ENCODE measurements around the gene DLX4. TPM values are rescaled to one million over a fixed set of nuclear protein-coding genes. Genes with fewer than 3 reads are reported as not detected.

The DLX4 gene
- total and polyA plus RNA-seq, 8 donors = 0.76 to 2.6 (median 1.5) TPM

- peaks cover 6 to 40% of the 10 kb centered on the region in 2 donors for H3K4me1 ChIP-seq
- H3K27ac ChIP-seq = no peak overlapping the region
- H3K9me3 ChIP-seq = no peaks in the 10 kb centered on the region
- ATAC-seq = no peak
- DNase-seq = peak in 1 of 4 donors; percentile 44
- no peak for TF ChIP-seq CTCF (IDR thresholded peaks at IDR 0.05)
- no peaks in the 10 kb centered on the region for H3K36me3 ChIP-seq
- intact Hi-C loops (cut with DNase I) = no loop called here
- H3K27me3 ChIP-seq = peaks cover 81 to 96% of the 10 kb centered on the region in 2 donors
- no peak overlapping the region for H3K4me3 ChIP-seq
Measured at GRCh38 chr17:49964769-49965523, 4.0 kb upstream of the DLX4 start.

GRCh38 chr17:49965524-49965909 is 3.5 kb upstream of the DLX4 start:
- DNase-seq (peak in 1 of 4 donors; percentile 54), ATAC-seq (no peak)
- intact Hi-C loops (cut with DNase I) = no loop called here
- Histone ChIP-seq H3K4me3 (no peak overlapping the region), H3K4me1 (peaks cover 6 to 40% of the 10 kb centered on the region in 2 donors), H3K27me3 (peaks cover 87 to 100% of the 10 kb centered on the region in 2 donors), H3K36me3 (no peaks in the 10 kb centered on the region), H3K27ac (no peak overlapping the region), H3K9me3 (no peaks in the 10 kb centered on the region)
- no peak for TF ChIP-seq CTCF (IDR thresholded peaks at IDR 0.05)

- TF ChIP-seq CTCF (IDR thresholded peaks at IDR 0.05) = no peak
- intact Hi-C loops (cut with DNase I) = no loop called here
- ATAC-seq = no peak
Measured at GRCh38 chr17:49966767-49967166, 2.2 kb upstream of the DLX4 start.

GRCh38 chr17:49967205-49967604 is 1.8 kb upstream of the DLX4 start:
- intact Hi-C loops (cut with DNase I) = no loop called here
- H3K4me1 ChIP-seq = peaks cover 15 to 48% of the 10 kb centered on the region in 2 donors

More at GRCh38 chr17:49966767-49967166, 2.2 kb upstream of the DLX4 start:
- H3K4me3 ChIP-seq = no peak overlapping the region
- no peaks in the 10 kb centered on the region for H3K9me3 ChIP-seq
- peaks cover 96 to 100% of the 10 kb centered on the region in 2 donors for H3K27me3 ChIP-seq
- DNase-seq = peak in 1 of 4 donors; percentile 2
- no peak overlapping the region for H3K27ac ChIP-seq
- H3K36me3 ChIP-seq = no peaks in the 10 kb centered on the region
- peaks cover 10 to 44% of the 10 kb centered on the region in 2 donors for H3K4me1 ChIP-seq

More at GRCh38 chr17:49967205-49967604, 1.8 kb upstream of the DLX4 start:
- Histone ChIP-seq H3K27me3 (peaks cover 96 to 100% of the 10 kb centered on the region in 2 donors), H3K36me3 (no peaks in the 10 kb centered on the region), H3K4me3 (no peak overlapping the region), H3K9me3 (no peaks in the 10 kb centered on the region), H3K27ac (no peak overlapping the region)
- DNase-seq (no peak), ATAC-seq (no peak)
- no peak for TF ChIP-seq CTCF (IDR thresholded peaks at IDR 0.05)

Measured in left lung (tissue), 10 donors.